Neural crest cell (in vitro differentiated cells): ENCODE measurements around the gene NDUFA13. TPM values are rescaled to one million over a fixed set of nuclear protein-coding genes. Genes with fewer than 3 reads are reported as not detected.
A peak's percentile ranks its signal among the peaks of the same experiment; 100 is the strongest.

Source experiments
- DNase-seq: peaks from one replicate; pipeline ENCODE4 v3.0.0; 2021; ENCODE audit warnings: low read depth, mixed read lengths, low spot score
- H3K27ac Mint-ChIP-seq: one replicate; pipeline ENCODE4 v1.8.0; 2021; ENCODE audit warnings: mild to moderate bottlenecking, mixed read lengths; ENCODE audit not compliant: unreplicated experiment
- H3K27me3 Mint-ChIP-seq: 2 replicates; pipeline ENCODE4 v1.8.0; 2021; ENCODE audit warnings: low read depth, mild to moderate bottlenecking, mixed read lengths
- H3K36me3 Mint-ChIP-seq: 2 replicates; pipeline ENCODE4 v1.8.0; 2021; ENCODE audit warnings: low read depth, mild to moderate bottlenecking, mixed read lengths
- H3K4me1 Mint-ChIP-seq: 2 replicates; pipeline ENCODE4 v1.8.0; 2021; ENCODE audit warnings: mixed read lengths
- H3K4me3 Mint-ChIP-seq: one replicate; pipeline ENCODE4 v1.8.0; 2021; ENCODE audit warnings: mild to moderate bottlenecking, mixed read lengths
- H3K9me3 Mint-ChIP-seq: 2 replicates; pipeline ENCODE4 v1.8.0; 2021; ENCODE audit warnings: mixed read lengths
- total RNA-seq: library from RNA; stranded (reverse); gene quantifications from 2 replicates; pipeline ENCODE4 v1.2.1, GENCODE V29; 2021
- TF ChIP-seq, protein P1 (sequence below): fragments of 200-600 bp; sonication (generic); conservative IDR thresholded peaks from 2 replicates; pipeline ENCODE4 v1.5.0; 2021; ENCODE audit warnings: antibody characterized with exemption, mild to moderate bottlenecking

The NDUFA13 gene
- total RNA-seq, 1 donor from 2014 or later, result 389 TPM

GRCh38 chr19:19566306-19566705, 50.3 kb downstream of the NDUFA13 start:
- H3K9me3 Mint-ChIP-seq, result no peaks in the 10 kb centered on the region
- H3K27ac Mint-ChIP-seq, result no peak overlapping the region
- no peak overlapping the region for H3K4me3 Mint-ChIP-seq
- TF ChIP-seq, protein P1, sequence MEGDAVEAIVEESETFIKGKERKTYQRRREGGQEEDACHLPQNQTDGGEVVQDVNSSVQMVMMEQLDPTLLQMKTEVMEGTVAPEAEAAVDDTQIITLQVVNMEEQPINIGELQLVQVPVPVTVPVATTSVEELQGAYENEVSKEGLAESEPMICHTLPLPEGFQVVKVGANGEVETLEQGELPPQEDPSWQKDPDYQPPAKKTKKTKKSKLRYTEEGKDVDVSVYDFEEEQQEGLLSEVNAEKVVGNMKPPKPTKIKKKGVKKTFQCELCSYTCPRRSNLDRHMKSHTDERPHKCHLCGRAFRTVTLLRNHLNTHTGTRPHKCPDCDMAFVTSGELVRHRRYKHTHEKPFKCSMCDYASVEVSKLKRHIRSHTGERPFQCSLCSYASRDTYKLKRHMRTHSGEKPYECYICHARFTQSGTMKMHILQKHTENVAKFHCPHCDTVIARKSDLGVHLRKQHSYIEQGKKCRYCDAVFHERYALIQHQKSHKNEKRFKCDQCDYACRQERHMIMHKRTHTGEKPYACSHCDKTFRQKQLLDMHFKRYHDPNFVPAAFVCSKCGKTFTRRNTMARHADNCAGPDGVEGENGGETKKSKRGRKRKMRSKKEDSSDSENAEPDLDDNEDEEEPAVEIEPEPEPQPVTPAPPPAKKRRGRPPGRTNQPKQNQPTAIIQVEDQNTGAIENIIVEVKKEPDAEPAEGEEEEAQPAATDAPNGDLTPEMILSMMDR, result no peak
- peaks cover 7% of the 10 kb centered on the region for H3K36me3 Mint-ChIP-seq
- no peaks in the 10 kb centered on the region for H3K27me3 Mint-ChIP-seq
- H3K4me1 Mint-ChIP-seq, result no peaks in the 10 kb centered on the region
- DNase-seq, result no peak

DNA sequence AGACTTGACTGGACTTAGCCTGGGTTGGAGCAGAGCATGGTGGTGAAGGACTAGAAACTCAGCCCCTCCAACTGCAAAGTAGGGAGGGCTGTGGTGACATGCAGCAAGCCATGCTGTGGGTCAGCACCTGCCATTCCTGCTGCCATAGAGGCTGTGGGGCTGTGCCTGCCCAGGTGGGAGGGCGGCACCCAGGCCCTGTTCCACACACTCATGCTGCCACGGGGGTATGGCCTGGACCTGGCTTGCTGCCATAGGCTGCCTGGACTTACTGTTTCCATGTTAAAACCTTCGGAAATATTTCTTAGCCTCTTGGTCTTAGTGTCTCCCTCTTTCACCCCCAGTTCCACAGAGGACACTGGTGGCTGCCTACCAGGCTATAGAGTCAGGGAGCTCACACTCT, 51.4 kb downstream of the NDUFA13 start:
- no peak for DNase-seq

GRCh38 chr19:19568802-19569756, 53.1 kb downstream of the NDUFA13 start:
- H3K27ac Mint-ChIP-seq, result no peak overlapping the region
- no peak for DNase-seq
- TF ChIP-seq, protein P1, result no peak
- H3K36me3 Mint-ChIP-seq, result peaks cover 7% of the 10 kb centered on the region
- H3K4me1 Mint-ChIP-seq, result no peaks in the 10 kb centered on the region
- no peaks in the 10 kb centered on the region for H3K27me3 Mint-ChIP-seq
- H3K9me3 Mint-ChIP-seq, result no peaks in the 10 kb centered on the region
- no peak overlapping the region for H3K4me3 Mint-ChIP-seq

More for the DNA sequence above, 51.4 kb downstream of the NDUFA13 start:
- Mint-ChIP-seq H3K27me3 (no peaks in the 10 kb centered on the region), H3K9me3 (no peaks in the 10 kb centered on the region), H3K4me1 (no peaks in the 10 kb centered on the region), H3K27ac (peak overlapping the region; percentile 87), H3K4me3 (no peak overlapping the region), H3K36me3 (peaks cover 7% of the 10 kb centered on the region)
- TF ChIP-seq, protein P1, result no peak

GRCh38 chr19:19570571-19570970, 54.5 kb downstream of the NDUFA13 start:
- TF ChIP-seq, protein P1, result no peak
- peaks cover 4% of the 10 kb centered on the region for H3K4me1 Mint-ChIP-seq
- no peak overlapping the region for H3K4me3 Mint-ChIP-seq
- peaks cover 3% of the 10 kb centered on the region for H3K36me3 Mint-ChIP-seq
- no peaks in the 10 kb centered on the region for H3K9me3 Mint-ChIP-seq
- DNase-seq, result no peak
- no peak overlapping the region for H3K27ac Mint-ChIP-seq
- no peaks in the 10 kb centered on the region for H3K27me3 Mint-ChIP-seq

DNA sequence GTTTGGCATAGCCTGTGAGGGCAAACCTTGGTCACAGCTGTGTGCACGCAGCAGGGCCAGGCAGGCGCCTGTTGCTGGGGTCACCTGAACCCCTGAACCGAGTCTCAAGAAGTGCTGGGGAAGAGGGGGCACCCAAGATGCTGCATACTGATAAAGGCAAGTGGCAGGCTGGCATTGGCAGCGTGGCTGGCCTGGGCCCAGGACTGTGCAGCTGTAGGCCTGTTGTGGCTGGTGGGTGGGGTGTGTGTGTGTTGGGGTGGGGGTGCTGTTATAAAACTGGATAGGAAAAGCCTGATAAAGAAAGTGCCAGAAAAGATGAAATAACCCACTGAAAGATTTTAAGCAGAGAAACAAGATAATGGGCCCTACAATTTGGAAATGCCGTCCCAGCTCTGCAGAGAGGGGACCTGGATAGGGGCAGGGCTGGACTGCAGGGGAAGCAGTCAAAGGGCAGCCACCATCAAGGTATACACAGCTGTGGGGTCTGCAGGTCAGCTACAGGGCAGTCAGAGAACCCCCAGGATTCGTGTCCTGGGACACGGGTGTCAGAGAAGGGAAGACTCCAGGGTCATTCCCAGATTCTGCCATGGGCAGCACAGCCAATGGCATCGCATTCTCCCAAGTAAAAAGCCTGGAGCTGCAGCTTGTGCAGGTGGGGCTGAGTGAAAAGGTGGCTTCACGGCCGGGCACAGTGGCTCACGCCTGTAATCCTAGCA, 55.2 kb downstream of the NDUFA13 start:
- TF ChIP-seq, protein P1, result no peak
- H3K4me1 Mint-ChIP-seq, result peaks cover 6% of the 10 kb centered on the region
- DNase-seq, result no peak
- no peaks in the 10 kb centered on the region for H3K9me3 Mint-ChIP-seq
- H3K4me3 Mint-ChIP-seq, result no peak overlapping the region
- no peaks in the 10 kb centered on the region for H3K27me3 Mint-ChIP-seq
- no peak overlapping the region for H3K27ac Mint-ChIP-seq
- peaks cover 3% of the 10 kb centered on the region for H3K36me3 Mint-ChIP-seq
